ENCODE results near the gene ACSL3.

- TF ChIP-seq POLR2AphosphoS5 (IDR thresholded peaks at IDR 0.05) (no peak), CTCF (IDR thresholded peaks at IDR 0.05) (no peak)
Measured at GRCh38 chr2:222887124-222887523, 26.3 kb downstream of the ACSL3 start.
